CD4-positive, alpha-beta T cell treated with Interferon gamma for 1 hour (primary cell): ENCODE measurements around the gene SS18L1.
"Not testable (repeated sequence)": the region's sequence is repeated elsewhere in the genome, so short reads cannot be mapped to it uniquely, and the experiment has no call there.

Experiments
- DNase-seq: peaks from one replicate; pipeline ENCODE4 v3.0.0-alpha.2; 2020

SS18L1 gene

DNA sequence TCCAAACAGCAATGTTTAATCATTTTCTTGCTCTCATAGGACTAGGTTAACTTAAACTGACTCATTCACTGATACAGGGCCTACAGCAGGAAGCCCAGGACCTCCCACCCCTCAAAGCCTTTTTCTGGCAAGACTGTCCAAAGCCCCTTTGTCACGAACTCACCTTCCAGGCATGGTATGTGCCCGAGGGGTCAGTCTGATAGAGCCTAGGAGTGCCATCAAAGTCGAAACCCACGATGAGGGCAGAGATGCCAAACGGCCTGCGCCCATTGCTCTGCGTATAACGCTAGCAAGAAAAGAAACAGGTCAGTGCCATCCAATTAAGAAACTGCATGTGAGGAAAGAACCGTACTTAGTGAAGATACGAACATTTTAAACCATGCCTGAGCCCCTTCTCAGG is 4.7 kb upstream of the SS18L1 start:
- no peak for DNase-seq

DNA sequence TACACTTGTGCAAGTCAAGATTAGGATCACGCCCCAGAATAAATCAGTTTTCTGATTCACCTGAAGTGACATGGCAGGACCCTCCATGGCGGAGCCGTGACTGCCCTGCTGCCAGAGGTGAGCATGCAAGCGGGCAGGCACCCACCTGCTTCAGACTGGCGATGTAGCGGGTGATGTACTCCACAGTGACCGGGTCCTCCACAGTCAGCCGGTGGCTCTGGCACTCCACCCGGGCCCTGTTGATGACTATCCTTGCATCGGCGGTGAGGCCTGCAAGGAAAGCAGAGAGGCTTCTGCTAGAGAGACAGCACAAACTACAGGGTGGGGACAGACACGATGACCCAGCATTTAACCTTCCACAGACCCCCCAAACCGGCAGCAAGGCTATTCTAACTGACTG is 3.9 kb upstream of the SS18L1 start:
- DNase-seq = no peak

DNA sequence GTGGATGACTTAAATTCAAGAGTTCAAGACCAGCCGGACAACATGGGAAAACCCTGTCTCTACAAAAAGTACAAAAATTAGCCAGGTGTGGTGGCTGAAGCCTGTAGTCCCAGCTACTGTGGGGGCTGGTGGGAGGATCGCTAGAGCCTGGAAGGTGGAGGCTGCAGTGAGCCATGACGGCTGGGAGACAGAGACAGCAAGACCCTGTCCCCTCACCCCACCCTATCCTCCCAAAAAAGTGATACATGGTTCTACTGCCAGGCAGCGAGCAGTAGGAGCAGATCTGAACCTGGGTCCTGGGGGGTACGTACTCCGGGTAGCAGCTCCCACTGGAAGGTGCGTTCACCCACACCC is 2.5 kb upstream of the SS18L1 start:
- DNase-seq = no peak

DNA sequence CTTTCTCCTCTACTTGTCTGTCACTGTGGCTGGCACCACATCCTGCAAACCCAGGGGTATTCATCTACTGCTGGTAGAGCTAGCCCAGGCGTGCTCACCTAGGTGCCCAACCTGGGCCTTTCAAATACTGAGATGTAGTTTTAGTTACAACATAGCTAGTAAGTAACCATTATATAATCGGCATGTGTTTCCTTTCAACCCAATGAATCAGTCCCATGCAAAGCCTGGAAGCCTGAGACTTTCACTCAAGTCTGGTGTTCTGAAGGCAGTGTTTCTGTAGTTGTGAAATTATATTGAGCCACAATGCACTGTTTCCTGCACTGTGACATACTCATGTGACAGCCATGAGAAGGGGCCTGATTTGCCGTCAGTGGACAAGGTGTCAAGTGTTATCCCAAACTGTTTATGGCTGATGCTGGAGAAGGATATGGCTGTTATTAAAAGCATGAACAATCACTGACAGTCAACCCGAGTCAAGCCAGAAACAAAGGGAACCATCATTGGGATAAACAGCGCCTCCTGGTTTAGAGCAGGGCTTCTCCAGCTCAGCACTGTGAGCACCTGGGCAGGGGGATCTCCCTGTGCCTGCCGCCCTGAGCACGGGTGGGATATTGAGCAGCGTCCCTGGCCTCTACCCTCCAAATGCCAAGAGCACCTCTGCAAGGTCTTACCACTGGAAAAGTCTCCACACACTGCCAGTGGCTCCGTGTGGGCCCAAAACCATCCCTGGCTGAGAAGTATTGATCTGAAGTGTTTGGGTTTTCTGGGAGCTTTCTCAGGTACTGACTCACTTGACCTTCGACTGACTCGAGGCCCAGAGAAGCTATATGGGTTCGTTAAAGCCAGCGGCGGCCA is 1.9 kb upstream of the SS18L1 start:
- DNase-seq = no peak

DNA sequence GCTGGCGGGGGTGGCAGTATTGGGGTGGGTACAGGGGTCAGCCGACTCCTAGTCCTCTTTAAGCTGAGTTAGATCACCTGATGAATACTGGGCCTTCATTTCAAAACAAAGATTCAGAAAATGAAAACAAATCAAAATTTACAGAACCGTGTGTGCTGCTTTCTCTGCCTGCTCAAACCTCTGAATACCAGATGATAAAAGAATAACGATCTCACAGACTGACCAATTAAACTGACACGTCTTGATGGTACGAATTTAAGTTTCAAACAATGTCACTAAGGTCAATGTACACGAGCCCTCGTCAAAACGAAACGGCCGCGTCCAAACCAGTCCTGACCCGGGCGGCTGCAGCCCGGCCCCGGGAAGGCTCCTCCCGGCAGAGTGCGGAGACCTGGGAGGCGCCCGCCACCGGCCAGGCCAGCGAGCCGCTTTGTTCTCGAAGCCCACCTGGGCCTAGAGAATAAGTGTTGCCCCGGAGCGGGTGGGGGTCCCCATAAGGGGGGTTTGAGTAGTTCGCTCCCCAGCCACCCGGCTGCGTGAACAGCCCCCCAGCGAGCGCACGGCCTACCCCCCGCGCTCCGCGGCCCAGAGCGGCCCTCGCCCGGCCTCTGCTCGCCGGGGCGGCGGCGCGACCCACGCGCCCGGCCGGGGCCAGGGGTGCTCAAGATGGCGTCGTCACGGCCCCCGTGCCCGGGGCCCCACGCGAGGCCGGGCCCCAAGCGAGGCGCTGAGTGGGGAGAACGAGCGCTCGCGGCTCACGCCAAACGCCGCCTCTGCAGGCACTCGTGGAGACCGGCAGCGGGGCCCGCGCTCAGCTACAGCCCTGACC is 1.1 kb upstream of the SS18L1 start:
- no peak for DNase-seq

DNA sequence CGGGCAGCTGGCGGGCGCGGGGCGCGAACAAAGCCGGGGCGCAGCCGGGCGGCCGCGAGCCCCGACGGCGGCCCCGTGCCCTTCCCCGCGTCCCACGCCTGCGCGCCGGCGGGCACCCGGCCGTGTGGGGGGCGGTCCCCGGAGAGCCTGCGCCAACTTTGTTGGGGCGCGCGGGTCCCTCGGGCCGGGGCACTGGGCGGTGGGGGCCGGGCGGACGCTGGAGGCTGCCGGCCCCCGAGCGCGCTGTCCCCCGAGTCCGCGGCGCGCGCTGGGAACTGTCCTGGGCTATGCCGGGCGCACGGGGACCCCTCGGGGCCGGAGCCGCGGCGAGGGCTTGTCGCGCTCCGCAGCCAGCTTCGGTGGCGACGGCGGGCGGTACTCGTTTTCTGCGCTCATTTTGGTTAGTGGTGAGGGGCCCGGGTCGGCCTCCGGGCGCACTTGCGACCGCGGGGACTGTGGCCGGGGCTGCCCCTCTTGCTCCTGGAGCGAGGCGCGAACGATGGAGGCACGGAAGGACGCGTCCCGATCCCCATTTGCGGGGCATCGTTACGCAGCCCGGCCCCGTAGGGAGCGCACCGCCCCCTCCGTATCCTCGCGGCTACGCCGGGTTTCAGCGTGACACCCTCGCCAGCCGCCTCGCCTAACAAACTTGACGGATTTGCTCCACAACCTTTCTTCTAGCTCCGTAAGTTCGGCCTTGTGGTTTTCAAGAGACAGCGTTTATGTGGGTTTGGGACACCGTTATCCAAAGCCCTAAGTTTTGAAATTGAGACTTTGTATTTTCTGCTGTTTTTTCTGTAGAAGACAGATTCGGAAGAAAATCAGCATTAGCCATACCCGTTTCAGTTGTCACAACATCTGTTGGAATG is 622 bp downstream of the SS18L1 start:
- DNase-seq = peak; percentile 35

DNA sequence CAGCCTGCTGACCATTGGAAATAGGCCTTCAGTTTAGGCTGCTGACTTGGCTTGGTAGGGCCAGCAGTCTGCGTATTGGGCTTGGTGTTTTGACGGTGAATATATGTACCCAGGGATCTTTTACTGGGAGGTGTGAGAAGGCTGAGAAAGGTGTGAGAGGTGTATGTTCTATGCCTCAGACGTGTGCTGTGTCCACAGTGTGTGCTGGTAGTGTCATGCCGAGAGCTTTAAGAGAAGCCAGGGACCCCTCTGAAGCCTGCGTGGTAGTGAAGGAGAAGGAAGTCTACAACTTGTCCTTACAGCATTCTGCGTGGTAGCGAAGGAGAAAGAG is 2.1 kb downstream of the SS18L1 start:
- DNase-seq = no peak

DNA sequence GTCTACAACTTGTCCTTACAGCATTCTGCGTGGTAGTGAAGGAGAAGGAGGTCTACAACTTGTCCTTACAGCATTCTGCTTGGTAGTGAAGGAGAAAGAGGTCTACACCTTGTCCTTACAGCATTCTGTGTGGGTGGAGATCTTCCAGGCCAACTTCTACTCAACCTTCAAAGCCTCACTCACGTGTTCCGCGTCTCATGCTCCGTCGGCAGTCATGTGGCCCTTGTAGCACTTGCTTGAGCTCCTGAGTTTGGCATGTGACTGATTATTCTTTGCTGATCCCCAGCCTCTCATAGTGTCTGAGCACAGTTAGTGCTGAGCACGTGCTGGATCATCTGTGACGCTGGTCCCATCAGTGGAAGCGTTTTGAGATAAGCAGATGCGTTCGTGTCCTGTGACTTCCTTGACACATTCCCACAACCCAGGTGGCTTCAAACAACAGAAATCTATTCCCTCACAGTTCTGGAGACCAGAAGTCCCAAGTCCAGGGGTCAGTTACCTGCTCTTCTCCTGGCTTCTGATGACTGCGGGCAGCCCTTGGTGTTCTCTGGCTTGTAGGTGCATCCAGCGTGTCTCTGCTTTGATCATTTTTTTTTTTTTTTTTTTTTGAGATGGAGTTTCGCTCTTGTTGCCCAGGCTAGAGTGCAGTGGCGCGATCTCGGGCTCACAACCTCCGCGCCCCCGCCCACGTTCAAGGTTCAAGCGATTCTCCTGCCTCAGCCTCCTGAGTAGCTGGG is 2.6 kb downstream of the SS18L1 start:
- no peak for DNase-seq

DNA sequence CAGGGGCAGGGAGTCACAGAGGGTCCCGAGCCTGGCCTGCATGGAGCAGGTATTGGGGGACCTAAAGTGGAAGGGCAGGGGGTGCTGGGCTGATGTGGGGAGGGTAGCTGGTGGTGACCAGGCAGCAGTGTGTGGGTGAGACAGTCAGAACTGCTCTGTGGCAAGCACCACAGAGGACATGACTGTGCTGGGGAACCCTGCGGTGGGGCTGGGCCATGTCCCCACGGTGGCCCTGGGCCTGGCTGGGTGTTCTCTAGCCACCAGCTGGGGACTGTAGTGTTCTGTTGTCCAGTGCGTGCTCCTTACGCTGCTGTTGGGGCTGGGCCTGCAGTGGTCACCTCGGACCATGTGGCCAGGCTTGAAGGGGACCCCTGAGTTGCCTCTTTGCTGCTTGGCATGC is 3.6 kb downstream of the SS18L1 start:
- no peak for DNase-seq

DNA sequence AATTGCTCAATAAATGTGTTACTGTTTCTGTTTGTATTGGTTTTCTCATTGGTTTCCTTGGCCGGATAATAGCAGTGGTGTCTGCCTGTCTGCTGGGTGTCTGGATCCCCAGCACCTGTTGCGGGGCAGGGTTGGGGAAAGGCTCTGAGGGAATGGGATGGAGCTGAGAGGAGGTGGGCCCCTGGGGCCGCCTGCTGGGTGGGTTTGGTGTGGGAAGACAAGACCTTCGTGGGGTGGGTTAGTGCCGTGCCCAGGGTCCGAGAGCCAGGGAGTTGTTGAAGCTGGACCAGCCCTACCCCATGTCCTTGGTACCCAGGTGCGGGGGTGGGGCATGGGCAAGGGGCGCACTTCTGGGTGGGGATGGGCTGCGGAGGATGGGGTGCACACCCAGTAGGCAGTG is 4.0 kb downstream of the SS18L1 start:
- DNase-seq = no peak

DNA sequence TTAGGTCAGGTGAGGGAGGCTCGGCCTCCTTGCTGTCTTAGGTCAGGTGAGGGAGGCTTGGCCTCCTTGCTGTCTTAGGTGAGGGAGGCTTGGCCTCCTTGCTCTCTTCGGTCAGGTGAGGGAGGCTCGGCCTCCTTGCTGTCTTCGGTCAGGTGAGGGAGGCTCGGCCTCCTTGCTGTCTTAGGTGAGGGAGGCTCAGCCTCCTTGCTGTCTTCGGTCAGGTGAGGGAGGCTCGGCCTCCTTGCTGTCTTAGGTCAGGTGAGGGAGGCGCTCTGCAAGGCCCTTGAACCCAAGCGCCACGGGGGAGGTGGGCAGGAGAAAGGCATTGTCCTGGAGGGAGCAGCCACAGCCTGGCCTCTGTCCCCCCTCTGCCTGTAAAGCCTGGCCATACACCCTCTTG is 4.8 kb downstream of the SS18L1 start:
- not testable (repeated sequence) for DNase-seq

DNA sequence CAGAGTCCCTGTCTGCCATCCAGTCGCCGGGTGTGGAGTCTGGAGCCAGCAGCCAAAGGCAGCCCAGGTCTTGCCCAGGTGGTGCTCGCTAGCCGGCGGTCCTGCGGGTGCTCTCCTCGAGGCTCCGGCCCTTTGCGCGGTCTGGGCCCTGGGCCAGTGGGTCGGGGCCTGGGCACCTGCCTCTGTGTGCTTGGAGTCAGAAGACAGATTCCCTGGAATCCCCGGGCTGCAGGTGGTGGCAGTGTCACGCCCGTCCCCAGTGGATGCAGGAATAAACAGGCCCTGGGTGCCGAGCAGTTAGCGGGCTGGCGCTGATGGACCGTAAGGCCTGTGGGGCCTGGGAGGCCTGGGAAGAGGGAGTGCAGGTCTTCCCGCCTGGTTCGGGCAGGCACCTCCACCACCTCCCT is 5.3 kb downstream of the SS18L1 start:
- DNase-seq = no peak

DNA sequence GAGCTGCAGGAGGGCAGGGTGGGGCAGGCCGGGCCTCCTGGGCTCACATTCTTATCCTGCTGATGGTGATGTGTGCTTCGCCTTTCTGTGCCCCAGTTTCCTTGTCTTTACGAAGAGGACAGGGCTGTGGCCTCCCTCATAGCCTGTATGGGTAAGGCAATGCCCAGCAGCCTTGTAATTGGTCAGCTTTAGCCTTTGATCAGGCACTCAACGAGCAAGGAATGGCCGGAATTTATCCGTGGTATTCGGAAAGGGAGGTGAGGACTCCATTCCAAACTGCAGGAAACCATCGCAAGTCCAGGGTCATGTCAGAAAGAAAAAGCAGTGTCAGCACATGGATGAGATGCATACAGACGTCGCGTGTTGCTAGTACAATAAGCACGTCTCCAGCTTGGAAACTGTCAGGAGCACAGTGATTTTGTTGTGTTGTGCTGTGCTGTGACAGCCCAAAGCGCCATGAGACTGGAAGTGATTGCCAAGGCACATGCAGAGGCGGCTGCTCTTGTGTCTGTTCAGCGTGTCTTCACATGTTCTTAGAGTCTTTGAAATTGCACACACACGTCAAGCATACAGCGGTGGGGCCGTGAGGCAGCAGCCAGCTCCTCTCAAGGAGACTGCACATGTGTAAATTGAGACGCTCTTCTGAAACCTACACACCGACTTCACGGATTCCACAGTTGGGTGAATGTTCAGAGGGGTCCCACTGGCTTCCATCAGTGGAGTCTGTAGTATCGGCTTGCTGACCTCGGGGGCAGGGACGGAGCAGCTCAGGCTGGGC is 6.2 kb downstream of the SS18L1 start:
- no peak for DNase-seq

DNA sequence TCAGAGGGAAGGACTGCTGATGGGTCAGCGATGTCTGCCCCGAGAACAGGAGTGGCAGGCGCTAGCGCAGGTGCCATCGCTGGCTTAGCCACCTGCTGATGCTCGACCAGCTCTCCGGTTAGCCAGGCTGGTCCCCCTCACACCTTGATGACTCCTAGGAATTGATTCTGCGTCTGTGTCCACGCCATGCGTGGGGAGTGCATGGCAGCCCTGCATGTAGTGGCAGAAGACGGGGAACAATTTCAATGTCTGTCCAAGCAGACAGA is 6.7 kb downstream of the SS18L1 start:
- no peak for DNase-seq

DNA sequence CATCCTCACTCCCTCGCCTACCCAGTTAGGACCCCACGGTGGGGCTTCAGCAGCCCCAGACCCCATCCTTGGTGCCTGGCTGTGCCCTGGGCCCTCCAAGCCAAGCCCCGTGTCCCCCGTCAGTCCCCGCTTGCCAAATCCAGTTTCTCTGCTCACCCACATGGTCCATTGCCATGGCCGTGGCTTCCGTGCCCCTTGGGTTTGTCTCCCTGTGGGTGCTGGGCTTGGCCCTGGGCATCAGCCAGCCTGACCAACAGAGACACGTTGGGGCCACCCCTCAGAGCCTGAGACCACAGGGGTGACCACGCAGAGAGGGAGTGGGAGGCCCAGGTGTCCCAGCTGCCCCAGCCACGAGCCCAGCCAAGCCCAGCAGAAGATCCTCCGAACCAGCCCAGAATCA is 7.7 kb downstream of the SS18L1 start:
- no peak for DNase-seq

DNA sequence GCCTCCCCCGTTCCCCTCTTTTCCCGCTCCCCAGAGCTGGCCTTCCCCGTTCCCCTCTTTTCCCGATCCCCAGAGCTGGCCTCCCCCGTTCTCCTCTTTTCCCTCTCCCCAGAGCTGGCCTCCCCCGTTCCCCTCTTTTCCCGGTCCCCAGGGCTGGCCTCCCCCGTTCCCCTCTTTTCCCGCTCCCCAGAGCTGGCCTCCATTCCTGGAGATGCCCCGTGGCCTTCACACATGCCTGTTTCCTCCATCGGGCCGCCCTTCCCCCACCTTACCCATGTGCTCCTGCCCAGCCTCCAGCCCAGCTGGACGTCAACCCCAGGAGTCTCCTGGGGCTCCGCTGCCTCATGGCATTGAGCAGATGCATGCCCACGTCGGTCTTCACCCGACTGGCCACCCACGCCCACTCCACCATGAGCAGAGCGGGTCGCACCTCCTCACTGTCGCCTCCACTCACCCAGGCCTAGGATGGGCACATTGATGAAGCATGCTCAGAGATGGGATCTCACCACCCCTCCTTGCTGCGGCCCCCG is 8.3 kb downstream of the SS18L1 start:
- DNase-seq = no peak

DNA sequence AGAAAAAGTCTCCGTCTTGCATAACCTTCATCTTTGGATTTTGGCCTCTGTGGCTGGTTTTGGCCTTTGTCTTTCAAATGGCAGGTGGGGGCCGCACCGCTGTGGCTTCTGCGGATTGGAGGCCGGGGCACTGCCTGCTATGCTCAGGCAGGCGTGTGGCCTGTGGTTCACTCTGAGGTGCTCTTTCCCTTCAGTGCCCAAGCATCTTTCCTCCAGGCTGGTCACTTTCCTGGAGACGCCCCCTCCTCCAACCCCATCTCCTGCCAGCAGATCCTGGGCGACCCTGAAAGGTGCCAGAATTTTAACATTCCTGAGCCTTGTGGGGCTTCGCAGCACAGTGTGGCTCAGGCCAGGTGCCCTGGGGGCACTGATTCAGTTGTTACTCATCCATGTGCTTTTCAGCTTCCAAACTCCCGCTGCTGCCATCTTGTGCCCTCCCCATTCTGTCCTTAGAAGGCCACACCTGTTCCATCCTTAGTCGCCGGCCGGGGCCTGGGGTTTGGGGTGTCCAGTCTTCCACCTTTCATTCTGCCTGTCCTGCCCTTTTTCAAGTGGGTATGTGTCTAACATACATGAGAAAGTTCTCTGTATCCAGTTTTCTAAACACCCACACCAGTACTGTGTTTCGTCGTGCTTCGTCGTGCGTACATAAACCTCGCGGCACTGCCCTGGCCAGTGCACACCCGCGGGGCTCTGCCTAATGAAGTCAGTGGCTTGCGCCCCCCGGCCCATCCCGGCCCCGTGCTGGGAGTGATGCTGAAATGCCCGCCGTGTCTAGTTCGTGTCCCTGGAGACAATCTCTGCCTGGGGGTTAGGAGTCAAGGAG is 12.1 kb downstream of the SS18L1 start:
- DNase-seq = no peak

DNA sequence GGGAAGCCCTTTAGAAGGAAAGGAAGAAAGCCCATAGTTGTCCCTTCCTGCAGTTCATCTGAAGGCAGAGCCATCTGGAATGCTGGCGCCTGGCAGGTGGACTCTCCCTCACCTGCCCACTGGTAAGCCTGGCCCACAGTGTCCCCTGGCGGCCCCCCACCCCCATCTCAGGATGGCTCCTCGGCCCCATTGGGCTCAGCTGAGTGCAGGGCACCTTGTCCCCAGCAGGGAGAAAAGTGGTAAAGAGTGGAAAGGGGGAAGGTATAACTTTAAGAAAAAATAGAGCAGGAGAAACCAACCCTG is 12.6 kb downstream of the SS18L1 start:
- no peak for DNase-seq

DNA sequence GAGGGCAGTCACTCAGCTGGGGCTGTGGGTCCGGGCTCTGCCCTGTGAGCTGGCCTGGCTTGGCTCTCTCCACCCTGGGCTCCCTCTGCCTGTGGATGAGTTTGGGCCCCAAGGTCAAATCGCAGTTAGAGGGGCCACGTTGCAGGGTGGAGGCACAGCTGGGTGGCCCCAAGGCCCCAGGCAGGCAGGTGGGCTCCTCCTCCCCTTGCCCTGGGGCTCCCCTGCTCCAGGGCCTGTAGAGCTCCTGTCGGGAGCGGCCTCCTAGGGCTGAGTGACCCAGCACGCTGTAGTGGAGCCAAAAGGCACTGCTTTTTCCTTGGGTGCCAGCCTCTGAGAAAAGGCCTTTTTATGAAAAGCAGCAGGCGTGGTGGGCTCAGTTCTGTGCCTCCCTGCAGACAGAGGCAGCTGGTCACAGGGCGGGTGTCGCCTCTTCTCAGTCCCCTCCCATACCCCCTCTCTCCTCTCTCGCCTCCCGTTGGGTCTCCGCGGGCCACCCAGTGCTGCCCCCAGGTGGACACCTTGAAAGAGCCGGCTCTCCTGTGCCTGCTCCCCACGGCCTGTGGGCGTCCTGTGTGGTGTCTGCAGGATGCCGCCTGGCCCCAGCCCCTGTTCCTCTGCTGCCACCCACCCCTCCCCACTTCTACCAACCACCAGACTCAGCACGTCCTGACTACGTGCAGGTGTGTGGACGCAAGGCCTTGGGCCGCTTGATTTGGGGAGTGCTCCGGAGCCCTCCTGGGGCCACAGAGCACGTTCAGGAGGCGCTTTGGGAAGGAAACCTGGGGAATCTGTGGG is 13.2 kb downstream of the SS18L1 start:
- peak; percentile 74 for DNase-seq

DNA sequence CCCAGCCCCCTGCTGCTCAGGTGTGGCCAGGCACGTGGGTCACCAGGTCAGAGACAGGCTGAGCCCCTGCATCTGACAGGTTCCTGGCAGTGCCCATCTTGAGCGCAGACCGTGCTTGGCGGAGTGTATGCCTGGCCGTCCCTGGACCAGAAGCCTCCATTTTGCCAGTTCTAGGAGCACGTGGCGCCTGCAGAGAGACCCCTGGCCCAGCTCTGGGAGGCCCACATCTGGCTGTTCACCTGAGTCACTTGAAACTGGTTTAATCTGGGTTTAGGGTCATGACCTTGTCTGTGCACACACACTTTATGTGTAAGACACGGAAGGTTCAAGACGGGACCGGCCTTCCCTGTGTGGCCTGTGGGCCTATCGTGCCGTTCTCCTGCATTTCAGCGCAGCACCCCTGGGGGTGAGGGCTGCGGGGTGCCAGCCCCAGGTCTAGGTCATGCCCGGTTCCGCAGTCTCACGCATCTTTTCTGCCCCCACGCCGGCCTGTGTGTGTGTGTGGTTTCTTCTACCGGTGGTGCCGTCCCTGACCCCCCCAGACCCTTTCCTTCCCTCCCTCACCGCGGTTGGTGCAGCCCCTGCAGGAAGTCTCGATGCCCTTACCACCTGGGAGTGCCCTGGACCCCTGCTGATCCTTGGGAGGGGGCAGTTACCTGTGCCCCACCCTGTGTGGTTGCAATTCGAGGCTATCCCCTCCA is 14.0 kb downstream of the SS18L1 start:
- no peak for DNase-seq
